Osteoblast (primary cell): ENCODE measurements around the gene TSEN2. TPM values are rescaled to one million over a fixed set of nuclear protein-coding genes. Genes with fewer than 3 reads are reported as not detected.

Experiments
- DNase-seq: peaks from one replicate; pipeline ENCODE4 v3.0.0; 2011; ENCODE audit warnings: low spot score, mixed read lengths; ENCODE audit not compliant: insufficient read length; ENCODE audit errors: missing footprints
- H2AFZ ChIP-seq: 2 replicates; pipeline ENCODE4 v1.6.0; 2011; ENCODE audit warnings: mild to moderate bottlenecking, low read length
- H3K27ac ChIP-seq: 2 replicates; pipeline ENCODE4 v1.5.1; 2011; ENCODE audit warnings: mild to moderate bottlenecking, low read depth, low read length, moderate library complexity
- H3K27me3 ChIP-seq: 2 replicates; pipeline ENCODE4 v1.6.0; 2012; ENCODE audit warnings: mild to moderate bottlenecking, control low read depth, inconsistent platforms, low read length, moderate library complexity; ENCODE audit not compliant: insufficient read depth
- H3K36me3 ChIP-seq: 2 replicates; pipeline ENCODE4 v1.5.1; 2011; ENCODE audit warnings: mild to moderate bottlenecking, low read length, control low read depth, moderate library complexity; ENCODE audit not compliant: insufficient read depth
- H3K4me1 ChIP-seq: 2 replicates; pipeline ENCODE4 v1.5.1; 2011; ENCODE audit warnings: mild to moderate bottlenecking, low read length, control low read depth, moderate library complexity; ENCODE audit not compliant: insufficient read depth
- H3K4me2 ChIP-seq: 2 replicates; pipeline ENCODE4 v1.6.0; 2011; ENCODE audit warnings: mild to moderate bottlenecking, low read length; ENCODE audit not compliant: insufficient read depth
- H3K4me3 ChIP-seq: fragments of 200-600 bp; sonication (generic); 3 replicates; pipeline ENCODE4 v1.5.1; 2012; ENCODE audit warnings: mild to moderate bottlenecking, low read length, inconsistent platforms; ENCODE audit not compliant: insufficient read depth
- H3K79me2 ChIP-seq: 2 replicates; pipeline ENCODE4 v1.6.0; 2012; ENCODE audit warnings: mild to moderate bottlenecking, low read length, control low read depth, inconsistent platforms; ENCODE audit not compliant: insufficient read depth
- H3K9me3 ChIP-seq: 2 replicates; pipeline ENCODE4 v1.5.1; 2011; ENCODE audit warnings: low read depth, low read length, control low read depth
- H4K20me1 ChIP-seq: 2 replicates; pipeline ENCODE4 v1.6.0; 2012; ENCODE audit warnings: mild to moderate bottlenecking, low read length, control low read depth; ENCODE audit not compliant: insufficient read depth
- total RNA-seq: library from RNA; depleted of rRNA; stranded (reverse); fragments of >200 nt; gene quantifications from 2 replicates; pipeline ENCODE4 v1.2.3, GENCODE V29; 2012
- TF ChIP-seq, protein P1 (sequence below): IDR thresholded peaks from 2 replicates; pipeline ENCODE4 v1.5.1; 2011; ENCODE audit warnings: mild to moderate bottlenecking, low read depth, low read length, moderate library complexity; ENCODE audit errors: extremely low read depth

Gene TSEN2
- total RNA-seq, 1 donor = 13.0 TPM

DNA sequence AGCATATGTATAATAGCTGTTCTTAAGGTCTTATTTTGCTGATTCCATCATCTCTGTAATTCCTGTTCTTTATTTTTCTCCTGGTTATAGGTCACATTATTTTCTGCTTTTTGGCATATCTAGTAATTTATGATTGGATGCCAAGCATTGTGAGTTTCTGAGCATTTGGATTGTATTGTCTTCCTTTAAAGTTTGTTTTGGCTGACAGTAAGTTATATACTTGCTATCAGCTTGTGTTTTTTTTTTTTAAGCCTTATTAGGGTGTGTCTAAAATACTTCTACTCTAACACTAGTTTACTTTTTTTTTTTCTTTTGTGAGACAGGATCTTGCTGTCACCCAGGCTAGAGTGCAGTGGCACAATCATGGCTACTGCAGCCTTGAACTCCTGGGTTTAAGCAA is 82.7 kb downstream of the TSEN2 start:
- Histone ChIP-seq H4K20me1 (peaks cover 52% of the 10 kb centered on the region), H3K27ac (no peak overlapping the region), H3K4me3 (no peak overlapping the region), H3K36me3 (peaks cover 29% of the 10 kb centered on the region), H3K79me2 (peaks cover 80% of the 10 kb centered on the region), H3K4me1 (peaks cover 5% of the 10 kb centered on the region), H3K4me2 (no peak overlapping the region), H3K9me3 (no peaks in the 10 kb centered on the region), H3K27me3 (no peaks in the 10 kb centered on the region), H2AFZ (no peak overlapping the region)
- DNase-seq = no peak
- TF ChIP-seq, protein P1, sequence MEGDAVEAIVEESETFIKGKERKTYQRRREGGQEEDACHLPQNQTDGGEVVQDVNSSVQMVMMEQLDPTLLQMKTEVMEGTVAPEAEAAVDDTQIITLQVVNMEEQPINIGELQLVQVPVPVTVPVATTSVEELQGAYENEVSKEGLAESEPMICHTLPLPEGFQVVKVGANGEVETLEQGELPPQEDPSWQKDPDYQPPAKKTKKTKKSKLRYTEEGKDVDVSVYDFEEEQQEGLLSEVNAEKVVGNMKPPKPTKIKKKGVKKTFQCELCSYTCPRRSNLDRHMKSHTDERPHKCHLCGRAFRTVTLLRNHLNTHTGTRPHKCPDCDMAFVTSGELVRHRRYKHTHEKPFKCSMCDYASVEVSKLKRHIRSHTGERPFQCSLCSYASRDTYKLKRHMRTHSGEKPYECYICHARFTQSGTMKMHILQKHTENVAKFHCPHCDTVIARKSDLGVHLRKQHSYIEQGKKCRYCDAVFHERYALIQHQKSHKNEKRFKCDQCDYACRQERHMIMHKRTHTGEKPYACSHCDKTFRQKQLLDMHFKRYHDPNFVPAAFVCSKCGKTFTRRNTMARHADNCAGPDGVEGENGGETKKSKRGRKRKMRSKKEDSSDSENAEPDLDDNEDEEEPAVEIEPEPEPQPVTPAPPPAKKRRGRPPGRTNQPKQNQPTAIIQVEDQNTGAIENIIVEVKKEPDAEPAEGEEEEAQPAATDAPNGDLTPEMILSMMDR = no peak

DNA sequence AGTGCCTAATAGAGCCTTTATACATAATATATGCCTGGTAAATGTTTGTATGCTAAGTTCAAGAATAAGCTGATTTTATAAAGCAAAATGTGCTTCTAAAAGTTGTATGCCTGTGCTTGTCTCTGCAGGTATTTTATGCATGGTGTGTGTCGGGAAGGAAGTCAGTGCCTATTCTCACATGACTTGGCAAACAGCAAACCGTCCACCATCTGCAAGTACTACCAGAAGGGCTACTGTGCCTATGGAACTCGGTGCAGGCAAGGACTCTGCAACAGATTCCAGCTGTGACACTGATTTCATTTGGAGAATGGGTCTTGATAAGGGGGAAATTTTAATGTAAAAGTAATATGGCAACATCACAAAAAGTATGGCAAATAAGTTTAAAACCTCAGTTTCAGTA is 84.5 kb downstream of the TSEN2 start:
- no peaks in the 10 kb centered on the region for H3K9me3 ChIP-seq
- no peaks in the 10 kb centered on the region for H3K27me3 ChIP-seq
- no peak overlapping the region for H3K4me2 ChIP-seq
- TF ChIP-seq, protein P1 = no peak
- no peak overlapping the region for H3K27ac ChIP-seq
- DNase-seq = no peak
- no peak overlapping the region for H2AFZ ChIP-seq
- peaks cover 3% of the 10 kb centered on the region for H3K4me1 ChIP-seq
- H4K20me1 ChIP-seq = peaks cover 40% of the 10 kb centered on the region
- H3K36me3 ChIP-seq = peaks cover 43% of the 10 kb centered on the region
- H3K4me3 ChIP-seq = no peak overlapping the region
- H3K79me2 ChIP-seq = peaks cover 67% of the 10 kb centered on the region

DNA sequence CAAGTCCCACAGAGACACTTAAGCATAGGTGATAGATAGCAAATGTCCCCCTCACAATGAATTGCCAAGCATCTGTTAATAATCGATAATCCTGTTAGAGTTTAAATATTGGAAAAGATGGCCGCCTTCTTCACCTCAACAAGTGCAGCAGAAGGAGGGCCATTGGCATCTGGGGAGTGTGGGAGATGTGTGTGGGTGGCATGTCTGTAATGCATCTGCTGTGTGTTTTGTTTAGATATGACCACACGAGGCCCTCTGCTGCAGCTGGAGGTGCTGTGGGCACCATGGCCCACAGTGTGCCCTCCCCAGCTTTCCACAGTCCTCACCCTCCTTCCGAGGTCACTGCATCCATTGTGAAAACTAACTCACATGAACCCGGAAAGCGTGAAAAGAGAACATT is 85.6 kb downstream of the TSEN2 start:
- no peak overlapping the region for H3K4me2 ChIP-seq
- peaks cover 60% of the 10 kb centered on the region for H3K79me2 ChIP-seq
- no peak overlapping the region for H3K4me3 ChIP-seq
- no peak for DNase-seq
- peaks cover 54% of the 10 kb centered on the region for H3K36me3 ChIP-seq
- peaks cover 3% of the 10 kb centered on the region for H3K4me1 ChIP-seq
- no peak overlapping the region for H3K27ac ChIP-seq
- H2AFZ ChIP-seq = no peak overlapping the region
- peaks cover 41% of the 10 kb centered on the region for H4K20me1 ChIP-seq
- TF ChIP-seq, protein P1 = no peak
- H3K9me3 ChIP-seq = no peaks in the 10 kb centered on the region
- H3K27me3 ChIP-seq = no peaks in the 10 kb centered on the region

DNA sequence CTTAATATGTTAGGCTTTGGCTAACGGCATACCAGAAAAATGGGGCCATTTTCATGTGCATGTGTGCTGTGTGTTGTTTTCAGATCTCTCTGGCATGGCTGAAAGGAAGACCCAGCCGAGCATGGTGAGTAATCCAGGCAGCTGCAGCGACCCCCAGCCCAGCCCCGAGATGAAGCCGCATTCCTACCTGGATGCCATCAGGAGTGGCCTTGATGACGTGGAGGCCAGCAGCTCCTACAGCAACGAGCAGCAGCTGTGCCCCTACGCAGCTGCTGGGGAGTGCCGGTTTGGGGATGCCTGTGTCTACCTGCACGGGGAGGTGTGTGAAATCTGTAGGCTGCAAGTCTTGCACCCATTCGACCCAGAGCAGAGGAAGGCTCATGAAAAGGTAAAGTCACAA is 87.7 kb downstream of the TSEN2 start:
- Histone ChIP-seq H3K27me3 (no peaks in the 10 kb centered on the region), H3K27ac (no peak overlapping the region), H2AFZ (no peak overlapping the region), H3K9me3 (no peaks in the 10 kb centered on the region), H3K4me3 (no peak overlapping the region), H3K79me2 (peaks cover 38% of the 10 kb centered on the region), H3K4me1 (peaks cover 17% of the 10 kb centered on the region), H3K4me2 (no peak overlapping the region), H3K36me3 (peaks cover 69% of the 10 kb centered on the region), H4K20me1 (peaks cover 40% of the 10 kb centered on the region)
- TF ChIP-seq, protein P1 = no peak
- no peak for DNase-seq
